NCI-H2227 (cell line): ENCODE measurements around the gene RREB1.

Source experiments
- DNase-seq: peaks from one replicate; lab custom pipeline; 2025; ENCODE audit not compliant: unreplicated experiment; lab: John Stamatoyannopoulos, UW

The RREB1 gene

DNA sequence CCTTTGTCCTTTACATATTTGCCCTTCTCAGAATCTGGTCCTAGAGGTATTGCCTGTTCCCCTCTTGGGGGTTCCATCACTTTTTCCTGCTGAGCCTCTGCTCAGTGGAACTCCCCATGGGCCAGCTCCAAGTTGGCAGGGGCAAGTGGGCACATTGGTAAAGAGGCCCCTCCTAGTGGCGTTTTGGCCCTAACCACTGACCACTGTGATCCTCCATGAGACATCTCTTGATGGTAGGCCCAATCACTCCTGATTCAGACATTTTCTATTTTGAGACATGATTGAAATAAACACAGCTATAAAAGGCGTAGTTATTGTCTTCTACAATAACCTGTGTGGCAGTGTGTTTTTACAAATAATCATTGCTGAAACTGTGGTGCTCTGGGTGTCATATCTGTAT, 83.0 kb downstream of the RREB1 start:
- no peak for DNase-seq

DNA sequence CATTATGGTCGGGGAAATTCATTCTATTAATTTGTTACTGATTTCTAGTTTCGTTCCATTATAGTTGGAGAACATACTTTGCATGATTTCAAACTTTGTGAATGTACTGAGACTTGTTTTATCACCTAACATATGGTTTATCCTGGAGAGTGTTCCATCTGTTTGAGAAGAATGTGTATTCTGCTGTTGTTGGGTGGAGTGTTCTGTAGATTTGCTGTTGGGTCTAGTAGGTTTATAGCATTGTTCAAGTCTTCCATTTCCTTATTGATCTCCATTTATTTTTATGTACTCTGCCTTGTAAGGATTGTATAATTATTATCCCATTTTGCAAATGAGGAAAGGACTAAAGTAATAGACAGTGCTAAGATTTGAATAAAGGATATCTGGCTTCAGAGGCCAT, 85.4 kb downstream of the RREB1 start:
- DNase-seq: no peak

DNA sequence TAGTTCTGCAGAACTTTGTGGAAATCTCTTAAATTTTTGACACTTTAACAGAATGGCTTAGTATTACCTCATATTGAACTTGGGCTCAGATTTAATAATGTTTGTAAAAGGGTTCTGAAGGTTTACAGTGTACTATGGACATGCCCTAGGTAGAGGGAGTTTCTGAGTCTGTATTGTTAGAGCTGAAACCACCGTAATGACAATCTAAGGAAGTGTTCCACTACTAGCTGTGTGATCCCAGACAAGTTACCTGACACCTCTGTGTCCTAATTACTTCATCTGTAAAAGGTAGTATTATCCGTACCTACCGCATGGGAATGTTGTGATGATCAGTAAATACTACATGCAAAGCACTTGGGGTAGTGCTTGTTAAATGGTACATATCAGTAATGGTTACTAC, 86.9 kb downstream of the RREB1 start:
- no peak for DNase-seq

DNA sequence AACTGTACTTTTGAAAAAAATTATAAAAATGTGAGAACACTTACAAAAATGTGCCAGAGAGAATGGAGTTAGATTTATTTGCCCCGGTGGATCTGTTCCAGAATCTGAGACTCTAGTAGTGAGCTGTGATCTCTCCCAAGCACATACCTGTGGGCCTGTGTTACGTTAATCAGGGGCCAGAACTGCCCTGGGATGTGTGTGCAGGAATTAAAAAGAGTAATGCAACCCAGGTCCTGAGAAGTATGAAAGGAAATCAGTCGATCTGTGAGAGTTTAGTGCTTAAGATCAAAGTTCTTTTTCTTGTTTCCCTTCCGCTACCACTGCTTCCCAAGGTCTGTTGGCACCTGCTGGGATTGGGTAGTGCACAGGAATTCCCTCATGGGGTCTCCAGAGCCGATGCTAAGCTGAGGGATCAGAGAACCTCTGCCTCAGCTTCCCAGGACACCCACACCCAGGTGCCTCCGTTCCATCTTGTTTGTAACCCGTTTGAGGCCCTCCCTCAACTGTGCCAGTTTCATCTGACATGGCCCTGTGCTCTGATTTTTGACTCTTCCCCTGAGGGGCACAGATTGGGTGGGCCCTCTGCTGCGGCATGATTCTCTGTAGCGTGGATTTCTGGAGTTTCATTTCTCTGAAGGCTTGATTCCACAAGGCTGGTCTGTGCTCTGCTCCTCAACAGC, 87.7 kb downstream of the RREB1 start:
- no peak for DNase-seq

DNA sequence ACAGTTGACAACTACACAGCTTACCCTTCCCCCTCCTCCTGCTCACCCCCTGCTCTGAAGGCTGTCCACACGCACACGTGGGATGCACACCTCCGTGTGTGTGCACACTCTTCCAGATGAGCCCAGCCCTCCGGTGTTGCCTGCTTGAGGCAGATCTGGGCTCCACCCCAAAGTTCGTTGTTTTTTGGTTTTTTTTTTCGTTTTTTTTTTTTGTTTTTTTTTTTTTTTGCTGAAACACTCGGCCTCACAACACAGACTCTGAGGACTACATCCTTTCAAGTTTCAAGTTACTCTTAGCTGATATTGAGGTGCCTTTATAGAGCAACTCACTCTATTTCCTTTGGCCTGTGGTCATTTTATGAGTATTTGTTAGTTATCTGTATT, 88.2 kb downstream of the RREB1 start:
- no peak for DNase-seq

DNA sequence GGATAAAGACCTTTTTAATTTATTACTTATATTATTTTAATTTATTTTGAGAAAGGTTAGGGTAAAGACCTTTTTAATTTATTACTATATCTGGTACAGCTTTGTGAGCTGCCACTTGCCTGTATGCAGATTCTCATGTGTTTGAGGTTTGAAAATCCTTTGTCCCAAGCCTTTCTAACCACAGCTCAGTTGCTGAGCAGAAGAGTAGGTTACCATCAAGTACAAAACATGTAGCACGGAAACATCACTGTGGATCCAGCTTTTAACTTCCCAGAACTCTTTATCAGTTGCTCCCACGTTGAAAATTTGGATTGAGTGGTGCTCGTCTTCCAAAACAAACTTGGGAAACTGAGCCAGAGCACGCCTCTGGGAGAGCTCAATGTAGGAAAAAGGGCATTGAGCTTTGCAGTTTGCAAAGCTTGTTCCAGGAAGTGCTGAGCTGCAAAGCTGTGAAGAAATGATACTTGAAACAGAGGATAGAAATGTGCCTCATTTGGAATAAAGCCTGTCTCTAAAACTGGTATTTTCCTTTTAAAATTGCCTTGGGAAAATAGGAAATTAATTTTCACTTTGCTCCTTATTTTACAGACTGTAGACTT, 89.0 kb downstream of the RREB1 start:
- DNase-seq: no peak

DNA sequence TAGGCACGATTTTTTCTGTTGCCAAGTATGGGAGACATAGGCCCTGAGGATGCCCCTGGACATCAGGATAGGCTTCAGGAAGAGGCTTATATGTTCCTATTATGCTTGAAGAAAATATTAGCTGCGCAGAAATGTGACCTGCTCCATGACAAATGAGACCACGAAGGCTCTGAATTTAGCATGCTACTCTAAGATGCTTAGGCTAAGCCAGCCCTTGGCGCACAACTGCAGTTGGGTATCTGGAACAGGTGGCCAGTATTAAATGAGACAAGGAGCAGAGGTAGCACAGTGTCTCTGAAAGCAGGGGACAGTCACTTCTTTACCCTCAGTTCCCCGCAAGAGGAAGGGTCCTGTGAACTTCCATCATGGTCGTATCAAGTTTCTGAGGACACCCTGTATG, 90.0 kb downstream of the RREB1 start:
- DNase-seq: no peak

DNA sequence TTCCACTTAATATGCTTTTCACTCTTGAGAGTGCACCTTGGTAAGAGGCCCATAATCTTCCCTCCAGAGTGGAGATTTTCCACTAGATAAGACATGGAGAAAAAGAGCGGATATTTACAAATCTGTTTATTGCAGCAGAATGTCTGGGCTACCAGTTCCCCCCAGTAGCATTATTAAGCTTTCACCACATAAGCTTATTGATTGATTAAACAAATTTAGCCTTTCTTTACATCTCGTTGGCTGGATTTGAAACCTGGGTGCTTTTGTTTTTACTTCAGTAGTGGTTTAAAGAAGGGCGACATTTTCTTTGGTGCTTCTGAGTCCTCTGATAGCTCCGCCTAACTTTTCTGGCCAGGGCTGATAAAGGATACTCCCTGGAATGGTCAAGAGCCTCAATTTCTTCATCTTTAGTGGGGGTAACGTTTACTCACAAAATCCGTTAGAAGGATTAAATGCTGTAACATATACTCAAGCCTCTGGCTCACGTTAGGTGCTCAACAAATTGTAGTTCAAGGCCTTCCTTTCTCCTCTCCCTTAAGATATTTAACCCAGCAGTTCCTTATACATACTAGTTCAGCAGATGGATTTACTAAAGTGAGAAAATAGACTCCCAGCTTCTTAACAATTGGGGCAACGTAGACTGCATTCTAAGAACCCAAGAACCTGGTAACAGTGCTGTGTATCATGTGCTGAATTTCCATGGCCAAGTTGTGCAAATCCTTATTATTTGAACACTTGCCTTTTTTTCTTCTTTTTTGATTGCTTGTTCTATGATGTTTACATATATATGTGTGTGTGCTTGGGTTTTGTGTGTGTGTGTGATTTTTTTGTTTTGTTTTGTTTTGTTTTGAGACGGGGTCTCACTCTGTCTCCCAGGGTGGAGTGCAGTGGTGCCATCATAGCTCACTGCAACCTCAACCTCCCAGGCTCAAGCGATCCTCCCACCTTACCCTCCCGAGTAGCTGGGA, 91.4 kb downstream of the RREB1 start:
- DNase-seq: no peak

DNA sequence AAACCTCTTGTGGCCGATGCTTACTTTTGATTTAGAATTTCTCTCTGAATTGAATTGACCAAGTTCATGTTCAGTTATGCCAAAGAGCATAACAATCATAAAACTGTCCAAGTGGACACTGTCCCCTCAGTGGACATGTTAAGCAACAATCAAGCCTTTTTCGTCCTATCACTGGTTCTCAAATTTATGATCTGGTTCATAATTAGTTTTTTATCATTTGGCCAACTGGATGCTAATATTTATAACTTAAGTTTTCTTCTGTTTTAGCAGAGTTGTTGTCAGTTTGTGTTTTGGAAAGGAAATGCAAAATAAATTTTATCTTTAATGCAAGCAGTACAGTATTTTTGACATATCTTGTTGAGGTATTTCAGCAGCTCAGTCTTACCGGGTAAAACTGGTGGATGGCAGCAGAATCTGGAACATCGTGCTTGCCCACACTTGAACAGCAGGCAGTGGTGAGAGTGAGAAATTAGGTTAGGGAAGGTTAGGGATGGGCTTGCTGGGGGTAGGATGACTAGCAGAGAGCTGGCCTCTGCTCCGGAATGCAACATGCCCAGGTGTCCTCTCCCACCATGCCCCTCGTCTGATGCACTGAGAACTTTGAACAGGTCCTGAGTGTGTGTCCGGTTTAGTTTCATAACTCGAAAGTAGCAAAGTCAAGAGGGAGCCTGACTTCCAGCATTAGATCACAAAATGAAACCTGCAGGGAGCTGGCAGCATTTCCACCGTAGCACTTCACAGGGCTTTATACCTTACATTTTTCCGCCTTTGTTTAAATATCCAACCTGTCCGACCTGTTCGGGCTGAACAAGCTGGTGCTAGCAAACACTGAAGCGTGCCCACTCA, 93.1 kb downstream of the RREB1 start:
- DNase-seq: no peak

DNA sequence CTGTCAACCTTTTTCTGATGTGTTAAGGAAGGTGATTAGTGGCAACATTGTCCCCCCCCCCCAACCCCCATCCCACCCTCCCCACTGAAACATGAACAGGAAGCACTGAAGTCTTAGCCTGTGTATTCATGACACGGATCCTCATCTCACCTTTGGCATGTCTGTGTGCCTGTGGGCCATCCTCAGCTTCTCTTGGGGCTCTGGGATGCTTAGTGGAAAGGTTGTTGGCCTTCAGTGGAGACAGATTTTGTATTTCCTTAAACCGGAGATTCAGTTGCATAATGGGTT, 93.6 kb downstream of the RREB1 start:
- no peak for DNase-seq

DNA sequence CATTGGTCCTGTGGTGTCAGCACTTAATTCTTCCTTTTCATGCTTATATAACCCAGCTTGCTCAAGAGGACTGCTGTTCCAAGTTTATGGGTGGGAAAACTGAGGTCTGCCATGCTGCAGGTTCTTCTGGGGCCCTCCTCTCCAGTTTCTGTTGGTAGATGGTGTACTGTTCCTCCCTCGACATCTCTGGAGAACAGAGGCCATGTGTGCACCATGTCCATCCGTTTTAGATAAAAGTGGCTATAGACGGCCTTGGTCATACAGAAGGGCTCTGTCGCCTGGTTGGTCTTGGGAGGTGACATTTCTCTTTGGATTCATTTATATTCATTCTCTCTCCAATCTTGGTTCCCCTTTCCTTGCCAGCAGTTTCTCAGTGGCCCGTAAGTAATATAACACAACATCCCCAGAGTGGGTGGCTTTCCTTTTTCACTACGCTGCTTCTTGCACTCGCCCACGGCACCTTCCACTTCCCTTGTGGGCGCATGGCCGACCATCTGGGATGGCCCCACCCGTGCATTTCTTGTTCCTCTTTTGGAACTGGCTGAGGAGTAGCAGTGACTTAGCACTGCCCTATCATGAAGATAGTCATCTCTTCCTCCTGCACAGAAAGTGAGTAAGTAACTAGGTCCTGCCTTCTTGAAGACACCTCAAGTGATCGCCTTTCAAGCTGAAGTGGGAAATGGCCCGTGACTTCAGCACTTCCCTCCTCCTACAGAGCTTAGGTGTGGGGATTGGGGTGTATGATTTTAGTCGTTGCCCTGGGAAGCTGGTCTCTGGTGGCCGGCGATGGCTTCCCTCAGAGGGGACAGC, 94.2 kb downstream of the RREB1 start:
- DNase-seq: no peak

DNA sequence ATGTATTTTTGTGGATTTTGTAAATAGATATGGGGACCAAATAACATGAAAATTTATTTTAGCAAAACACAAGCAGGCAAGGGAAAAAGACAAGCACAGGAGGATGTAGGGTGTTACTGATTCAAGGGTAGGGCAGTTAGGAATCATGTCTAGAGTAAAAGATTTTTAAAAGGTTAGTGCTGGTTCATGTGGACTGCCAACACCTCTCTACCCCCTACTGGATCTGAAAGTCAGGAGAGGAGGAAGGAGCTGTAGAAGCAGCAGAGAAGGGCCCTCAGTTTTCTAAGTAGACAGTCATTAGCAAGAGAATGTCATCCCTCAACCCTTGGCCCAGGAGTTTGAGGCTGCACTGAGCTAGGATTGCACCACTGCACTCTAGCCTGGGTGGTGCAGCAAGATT, 95.2 kb downstream of the RREB1 start:
- no peak for DNase-seq

DNA sequence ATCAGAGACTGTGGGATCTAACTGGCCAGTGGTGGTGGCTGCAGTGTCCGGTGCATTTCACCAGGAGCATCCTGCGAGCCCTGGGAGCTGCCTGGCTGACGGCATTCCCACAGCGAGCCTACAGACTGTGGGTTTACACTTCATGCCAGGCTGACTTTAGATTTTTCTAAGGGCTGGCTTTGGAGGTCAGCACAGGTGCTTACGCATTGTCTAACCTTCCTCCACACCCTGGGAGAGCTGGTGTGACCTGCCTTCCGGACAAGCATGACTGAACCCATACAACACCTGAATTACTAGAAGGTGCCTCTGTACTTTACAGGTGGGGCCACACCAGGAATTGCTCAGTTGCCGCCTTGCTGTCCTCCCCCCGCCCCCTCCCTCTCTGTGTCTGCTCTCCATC, 96.2 kb downstream of the RREB1 start:
- no peak for DNase-seq

DNA sequence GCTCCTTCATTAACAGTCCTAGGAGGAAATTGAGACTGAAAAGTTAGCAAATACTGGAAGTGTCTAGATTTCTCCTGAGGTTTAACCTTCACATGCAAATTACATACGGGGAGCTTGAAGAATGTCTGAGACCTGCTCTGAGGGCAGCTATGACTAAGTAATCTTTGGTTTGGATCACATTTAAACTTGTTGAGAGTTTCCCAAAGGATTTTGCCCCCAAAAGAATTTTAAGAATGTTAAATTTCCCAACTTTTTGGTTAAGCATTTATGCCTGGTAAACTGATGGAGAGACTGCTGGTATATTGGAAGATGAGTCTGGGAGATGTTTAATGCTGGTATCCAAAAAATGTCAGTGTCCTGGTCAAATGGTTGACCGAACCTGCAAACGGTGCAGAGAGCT, 97.0 kb downstream of the RREB1 start:
- no peak for DNase-seq

DNA sequence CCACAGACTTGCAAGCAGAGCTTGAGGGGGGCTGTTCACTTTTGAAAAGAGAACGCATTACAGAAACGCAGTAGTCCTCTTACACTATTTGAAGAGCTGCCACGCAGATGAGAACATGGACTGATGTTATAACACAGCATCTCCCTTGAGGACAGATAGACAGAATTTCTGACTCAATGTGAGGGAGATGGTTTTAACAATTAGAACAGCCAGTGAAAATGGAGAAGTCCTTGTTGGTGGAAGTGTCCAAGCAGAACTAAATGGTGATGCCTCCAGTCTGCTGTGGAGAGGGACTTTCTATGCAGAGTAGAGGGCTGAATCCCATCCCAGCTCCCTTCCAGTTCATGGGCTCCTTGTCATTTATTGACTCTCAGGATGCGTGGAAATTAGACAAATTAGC, 100.0 kb downstream of the RREB1 start:
- DNase-seq: no peak

DNA sequence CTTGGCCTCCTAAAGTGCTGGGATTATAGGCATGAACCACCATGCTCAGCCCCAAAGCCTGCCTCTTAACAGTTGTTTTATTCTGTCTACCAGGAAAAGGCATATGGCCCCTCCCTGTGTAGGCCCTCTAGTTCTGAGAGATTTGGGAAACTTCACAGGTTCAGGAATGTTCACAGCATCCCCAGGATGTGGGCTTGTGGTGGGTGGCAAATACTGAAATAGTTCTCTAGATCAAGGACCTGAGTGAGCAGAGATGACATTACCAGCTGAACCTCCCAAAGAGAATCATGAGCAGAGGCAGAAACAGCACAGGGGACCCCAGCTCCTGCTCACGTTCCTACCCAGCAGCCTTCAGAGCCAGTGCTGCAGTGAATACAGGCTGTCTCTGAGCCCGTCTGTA, 105.7 kb downstream of the RREB1 start:
- DNase-seq: no peak

DNA sequence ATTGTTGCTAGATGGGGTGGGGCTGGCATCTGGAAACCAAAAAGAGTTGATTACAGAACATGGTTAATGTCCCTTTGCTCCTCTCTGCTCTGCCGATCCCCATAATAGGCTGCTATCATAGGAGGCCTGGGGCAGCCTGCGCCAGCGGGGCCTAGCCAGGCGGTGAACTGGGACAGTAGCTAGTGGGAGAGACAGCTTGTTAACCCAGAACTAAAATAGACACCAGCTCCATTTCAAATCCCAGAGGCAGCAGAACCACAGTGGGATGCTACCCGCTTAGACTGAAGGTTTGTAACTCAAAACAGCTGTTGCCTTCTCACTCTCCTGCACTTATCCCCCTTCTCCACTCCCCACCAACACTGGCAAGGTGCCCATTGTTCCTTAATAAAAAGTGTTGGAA, 106.7 kb downstream of the RREB1 start:
- no peak for DNase-seq

DNA sequence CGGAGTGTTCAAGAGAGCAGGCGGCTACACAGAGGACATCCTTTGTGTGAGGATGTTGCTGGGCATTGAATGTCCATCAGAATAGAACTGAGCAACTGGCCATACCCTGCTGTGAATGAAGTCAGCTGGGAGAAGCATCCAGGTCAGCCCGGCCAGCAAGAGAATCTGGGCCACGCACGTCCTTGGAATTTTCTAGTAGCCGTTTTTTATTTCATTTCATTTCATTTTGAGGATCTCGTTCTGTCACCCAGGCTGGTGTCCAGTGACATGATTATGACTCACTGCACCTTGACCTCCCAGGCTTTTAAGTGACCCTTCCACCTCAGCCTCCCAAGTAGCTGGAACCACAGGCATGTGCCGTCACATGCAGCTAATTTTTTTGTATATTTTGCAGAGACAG, 107.4 kb downstream of the RREB1 start:
- DNase-seq: no peak

DNA sequence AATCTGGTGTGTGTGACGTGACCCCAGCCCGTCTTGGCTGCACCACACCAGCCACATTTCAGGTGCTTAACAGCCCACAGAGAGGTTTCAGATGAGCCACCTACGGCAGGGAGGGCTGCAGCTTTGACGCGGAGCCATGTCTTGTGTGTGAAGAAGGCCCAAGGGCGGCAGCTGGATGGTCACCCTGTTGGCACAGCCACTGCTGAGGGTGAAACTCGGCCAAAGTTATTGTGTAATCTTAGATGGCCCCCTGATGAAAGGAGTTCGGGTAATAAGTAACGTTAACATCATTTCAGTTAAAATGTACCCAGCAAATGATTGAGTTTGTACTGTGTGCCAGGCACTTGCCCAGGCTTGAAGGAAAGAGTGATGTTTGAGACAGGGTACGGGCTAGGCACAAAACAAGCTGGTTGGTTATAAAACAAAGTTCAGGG, 108.1 kb downstream of the RREB1 start:
- no peak for DNase-seq

DNA sequence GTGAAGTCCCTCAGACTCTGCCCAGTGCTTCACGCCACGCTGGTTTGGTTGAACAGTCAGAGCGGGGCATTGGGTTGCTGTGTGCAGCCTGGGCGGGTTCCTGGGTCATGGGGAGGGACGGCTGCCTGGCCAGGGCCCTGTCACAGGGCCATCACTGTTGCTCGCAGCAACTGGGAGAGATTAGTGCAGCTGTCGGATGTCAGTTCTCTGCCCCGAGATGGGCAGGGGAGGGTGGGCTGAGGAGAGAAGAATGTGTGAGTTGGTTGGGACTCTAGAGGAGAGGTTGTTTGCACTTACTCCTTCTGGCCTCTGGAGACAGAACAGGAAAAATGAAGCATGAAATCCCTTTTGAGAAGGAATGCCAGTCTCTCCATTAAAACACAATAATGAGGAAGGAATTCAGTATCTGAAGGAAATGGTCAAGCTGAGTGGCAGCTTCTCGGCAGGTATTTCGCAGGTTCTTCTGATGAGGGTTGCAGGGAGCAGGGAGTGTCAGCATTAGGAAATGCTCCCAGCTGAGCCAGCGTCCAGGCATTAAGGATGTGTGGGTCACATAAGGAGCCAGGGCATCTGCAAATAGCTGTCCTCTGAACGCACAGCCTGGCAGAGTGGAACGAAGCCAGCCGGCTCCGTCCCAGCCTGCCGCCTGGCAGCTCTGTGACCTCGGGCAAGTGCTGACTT, 109.3 kb downstream of the RREB1 start:
- DNase-seq: no peak
